Thoracic aorta (tissue), 2 donors: ENCODE results near the gene PCSK1. TPM values are rescaled to one million over a fixed set of nuclear protein-coding genes. Genes with fewer than 3 reads are reported as not detected.

Experiments
- ATAC-seq: fragments of 150-250 bp; one replicate; pipeline ENCODE4 v1.8.0; 2017; ENCODE audit warnings: low read depth; ENCODE audit not compliant: insufficient number of reproducible peaks, low FRiP score
- DNase-seq: peaks from one replicate; pipeline ENCODE4 v3.0.0-alpha.2; 2020; ENCODE audit warnings: low spot score
- H3K27ac ChIP-seq, 2 donors: fragments of 200-600 bp; sonication (generic); 1 replicate in 1 of 2; 2 replicates in 1 of 2; pipeline ENCODE4 v1.5.1; 2016; ENCODE audit warnings: mild to moderate bottlenecking in 2 of 2, moderate library complexity in 2 of 2
- H3K27me3 ChIP-seq: fragments of 200-600 bp; sonication (generic); replicated peaks from 2 replicates; pipeline ENCODE4 v1.6.0; 2016; ENCODE audit warnings: mild to moderate bottlenecking; ENCODE audit not compliant: insufficient read depth
- H3K36me3 ChIP-seq: fragments of 200-600 bp; sonication (generic); one replicate; pipeline ENCODE4 v1.5.1; 2016
- H3K4me1 ChIP-seq, 2 donors: fragments of 200-600 bp; sonication (generic); 1 replicate in 1 of 2; 2 replicates in 1 of 2; pipeline versions ENCODE4 v1.5.1 to v1.6.0; 2016; ENCODE audit warnings: low read depth in 2 of 2, mild to moderate bottlenecking in 1 of 2; ENCODE audit not compliant: control insufficient read depth in 1 of 2
- H3K4me3 ChIP-seq: fragments of 200-600 bp; sonication (generic); 2 replicates; pipeline ENCODE4 v1.5.1; 2016; ENCODE audit warnings: mild to moderate bottlenecking
- H3K9me3 ChIP-seq: fragments of 200-600 bp; sonication (generic); 2 replicates; pipeline ENCODE4 v1.5.1; 2016
- total RNA-seq, 2 donors: library from RNA; depleted of rRNA; stranded (reverse); fragments of >200 nt; gene quantifications; one replicate each; pipeline versions ENCODE4 v1.1.0 to v1.2.3, GENCODE V29; 2016
- TF ChIP-seq, protein P1 (sequence below): fragments of 200-600 bp; sonication (generic); IDR thresholded peaks from one replicate; pipeline ENCODE4 v1.5.1; 2019; ENCODE audit warnings: antibody characterized with exemption

The PCSK1 gene
- total RNA-seq, 2 donors from 2014 or later, result 0.14 to 3.2 TPM

DNA sequence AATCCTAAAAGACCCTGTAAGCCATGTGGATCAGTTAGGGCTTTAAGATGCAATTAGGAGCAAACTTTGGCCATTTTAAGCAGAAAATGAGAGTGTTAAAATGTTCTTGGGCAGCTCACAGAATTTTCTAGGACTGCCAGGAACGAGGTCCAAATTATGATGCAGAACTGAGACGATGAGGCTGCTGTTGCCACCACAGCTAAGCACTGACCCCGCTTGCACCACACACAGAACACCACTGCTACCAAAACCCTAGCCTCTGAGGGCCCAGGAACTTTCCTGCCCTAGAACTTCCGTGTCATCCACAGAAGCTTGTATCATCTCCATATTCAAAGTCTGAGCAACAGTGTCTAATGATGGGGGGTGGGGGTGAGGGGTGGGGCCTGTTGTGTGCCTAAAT is 41.0 kb upstream of the PCSK1 start:
- Histone ChIP-seq H3K27me3 (no peaks in the 10 kb centered on the region), H3K9me3 (no peaks in the 10 kb centered on the region), H3K36me3 (no peaks in the 10 kb centered on the region), H3K27ac (no peak overlapping the region), H3K4me1 (peaks cover 0 to 22% of the 10 kb centered on the region in 2 donors), H3K4me3 (no peak overlapping the region)
- DNase-seq (no peak), ATAC-seq (no peak)
- TF ChIP-seq, protein P1, sequence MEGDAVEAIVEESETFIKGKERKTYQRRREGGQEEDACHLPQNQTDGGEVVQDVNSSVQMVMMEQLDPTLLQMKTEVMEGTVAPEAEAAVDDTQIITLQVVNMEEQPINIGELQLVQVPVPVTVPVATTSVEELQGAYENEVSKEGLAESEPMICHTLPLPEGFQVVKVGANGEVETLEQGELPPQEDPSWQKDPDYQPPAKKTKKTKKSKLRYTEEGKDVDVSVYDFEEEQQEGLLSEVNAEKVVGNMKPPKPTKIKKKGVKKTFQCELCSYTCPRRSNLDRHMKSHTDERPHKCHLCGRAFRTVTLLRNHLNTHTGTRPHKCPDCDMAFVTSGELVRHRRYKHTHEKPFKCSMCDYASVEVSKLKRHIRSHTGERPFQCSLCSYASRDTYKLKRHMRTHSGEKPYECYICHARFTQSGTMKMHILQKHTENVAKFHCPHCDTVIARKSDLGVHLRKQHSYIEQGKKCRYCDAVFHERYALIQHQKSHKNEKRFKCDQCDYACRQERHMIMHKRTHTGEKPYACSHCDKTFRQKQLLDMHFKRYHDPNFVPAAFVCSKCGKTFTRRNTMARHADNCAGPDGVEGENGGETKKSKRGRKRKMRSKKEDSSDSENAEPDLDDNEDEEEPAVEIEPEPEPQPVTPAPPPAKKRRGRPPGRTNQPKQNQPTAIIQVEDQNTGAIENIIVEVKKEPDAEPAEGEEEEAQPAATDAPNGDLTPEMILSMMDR, result no peak

DNA sequence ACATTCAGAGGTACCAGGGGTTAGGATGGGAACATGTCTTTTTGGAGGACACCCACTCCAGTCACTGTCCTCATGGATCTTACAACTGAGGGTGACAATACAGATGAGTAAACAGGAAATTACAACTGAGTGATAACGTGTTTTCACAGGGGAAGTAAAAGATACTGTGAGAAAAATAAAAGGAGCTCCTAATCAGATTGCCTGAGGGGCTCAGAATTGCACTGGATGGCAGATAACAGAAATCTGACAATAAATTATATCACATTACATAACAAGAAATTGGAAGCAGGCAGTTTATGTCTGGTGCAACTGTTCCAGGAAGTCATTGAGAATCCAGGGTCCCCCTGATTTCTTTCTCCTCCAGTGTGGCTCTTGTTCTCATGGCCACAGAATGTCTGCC is 40.1 kb upstream of the PCSK1 start:
- Histone ChIP-seq H3K27ac (no peak overlapping the region), H3K4me1 (peaks cover 0 to 22% of the 10 kb centered on the region in 2 donors), H3K27me3 (no peaks in the 10 kb centered on the region), H3K4me3 (no peak overlapping the region), H3K9me3 (no peaks in the 10 kb centered on the region), H3K36me3 (no peaks in the 10 kb centered on the region)
- TF ChIP-seq, protein P1, result no peak
- no peak for ATAC-seq
- DNase-seq, result no peak

DNA sequence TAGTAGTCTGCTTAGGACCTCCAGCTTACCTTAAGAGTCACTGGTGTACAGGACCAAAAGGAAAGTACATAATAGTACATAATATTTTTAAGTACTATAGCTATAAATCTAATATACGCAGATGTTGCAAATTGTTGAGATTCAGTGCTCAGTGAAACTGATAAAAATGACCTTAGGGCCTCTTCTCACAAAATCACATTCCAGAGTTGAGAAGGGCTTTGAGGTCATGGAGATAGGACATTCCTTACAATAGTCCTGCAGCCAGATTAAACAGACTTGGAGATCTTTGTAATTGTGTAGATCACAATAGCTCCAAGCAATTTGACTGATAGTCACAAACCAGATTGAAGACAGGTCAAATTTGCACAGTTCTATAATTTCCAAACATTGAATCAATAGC is 37.7 kb upstream of the PCSK1 start:
- H3K9me3 ChIP-seq, result no peaks in the 10 kb centered on the region
- ATAC-seq (no peak), DNase-seq (no peak)
- TF ChIP-seq, protein P1, result no peak
- H3K4me1 ChIP-seq, result peaks cover 0 to 10% of the 10 kb centered on the region in 2 donors
- no peaks in the 10 kb centered on the region for H3K27me3 ChIP-seq
- no peak overlapping the region for H3K4me3 ChIP-seq
- no peak overlapping the region for H3K27ac ChIP-seq
- H3K36me3 ChIP-seq, result no peaks in the 10 kb centered on the region

DNA sequence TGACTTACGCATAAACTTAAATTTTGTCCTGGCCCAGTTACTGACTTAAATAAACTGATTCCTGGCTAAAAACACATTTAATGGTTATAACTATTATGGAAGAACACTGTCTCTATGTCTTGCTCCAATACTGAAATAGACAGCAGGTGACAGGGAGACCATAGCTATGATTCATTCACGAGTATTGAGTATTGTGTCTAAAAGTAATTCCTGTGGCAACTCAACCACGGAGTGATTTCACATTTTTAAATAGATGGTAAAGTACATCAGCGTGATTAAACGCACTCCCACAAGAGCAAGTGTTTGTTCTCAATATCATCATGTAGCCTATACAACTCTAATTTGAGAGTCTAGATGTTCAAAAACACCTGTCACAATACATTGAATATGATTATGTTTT is 35.9 kb upstream of the PCSK1 start:
- Histone ChIP-seq H3K4me3 (no peak overlapping the region), H3K27me3 (no peaks in the 10 kb centered on the region), H3K9me3 (no peaks in the 10 kb centered on the region), H3K36me3 (no peaks in the 10 kb centered on the region), H3K27ac (no peak overlapping the region), H3K4me1 (peaks cover 0 to 4% of the 10 kb centered on the region in 2 donors)
- ATAC-seq (no peak), DNase-seq (no peak)
- TF ChIP-seq, protein P1, result no peak

DNA sequence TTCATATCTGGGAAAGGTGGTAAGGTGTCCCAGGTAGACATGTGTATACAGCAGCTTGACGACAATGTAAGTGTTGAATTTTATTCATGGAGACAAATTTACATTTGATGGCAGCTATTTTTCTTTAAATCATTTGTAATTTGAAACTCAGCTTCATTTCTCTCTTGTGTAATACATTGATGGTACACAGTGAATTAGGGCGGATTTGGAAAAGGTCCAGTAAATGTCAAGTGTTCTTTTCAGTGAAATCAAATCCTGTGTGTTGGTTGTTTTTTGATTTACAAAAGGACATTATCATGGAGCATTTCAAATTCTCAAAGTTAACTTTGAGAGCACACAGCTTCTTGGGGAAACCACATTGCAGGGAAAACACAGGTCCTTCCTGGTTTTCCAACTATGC is 30.0 kb upstream of the PCSK1 start:
- Histone ChIP-seq H3K9me3 (no peaks in the 10 kb centered on the region), H3K36me3 (no peaks in the 10 kb centered on the region), H3K4me3 (no peak overlapping the region), H3K27ac (no peak overlapping the region), H3K4me1 (no peaks in the 10 kb centered on the region), H3K27me3 (no peaks in the 10 kb centered on the region)
- ATAC-seq, result no peak
- DNase-seq, result no peak
- TF ChIP-seq, protein P1, result no peak
